Subcutaneous adipose tissue (tissue), 4 donors: ENCODE results near the gene TIE1. TPM values are rescaled to one million over a fixed set of nuclear protein-coding genes. Genes with fewer than 3 reads are reported as not detected.

ENCODE experiments used
- CTCF ChIP-seq: fragments of 450-650 bp; IDR thresholded peaks from one replicate; pipeline ENCODE4 v1.5.1; 2016; ENCODE audit warnings: low read depth, mild to moderate bottlenecking, control low read depth, antibody characterized with exemption, moderate library complexity
- total RNA-seq, 4 donors: library from RNA; depleted of rRNA; stranded (reverse); fragments of >200 nt; gene quantifications; one replicate each; pipeline ENCODE4 v1.1.0, GENCODE V29; 2016

The TIE1 gene
- total RNA-seq, 4 donors from 2014 or later, result 16.0 to 147 (median 25.9) TPM

GRCh38 chr1:43288785-43289706, 11.7 kb upstream of the TIE1 start:
- TF ChIP-seq CTCF, result no peak

GRCh38 chr1:43292216-43292615, 8.6 kb upstream of the TIE1 start:
- TF ChIP-seq CTCF, result no peak

GRCh38 chr1:43292679-43293078, 8.1 kb upstream of the TIE1 start:
- no peak for TF ChIP-seq CTCF

GRCh38 chr1:43293176-43293575, 7.6 kb upstream of the TIE1 start:
- TF ChIP-seq CTCF, result no peak

- TF ChIP-seq CTCF, result no peak
These were observed 6.7 kb upstream of the TIE1 start for GRCh38 chr1:43293896-43294760.

GRCh38 chr1:43294761-43295160, 6.0 kb upstream of the TIE1 start:
- TF ChIP-seq CTCF, result no peak

- TF ChIP-seq CTCF, result no peak
These were observed 4.6 kb upstream of the TIE1 start for GRCh38 chr1:43296207-43296606.
